GM12873 (cell line): ENCODE results near the gene GBX2.

Source experiments
- TF ChIP-seq, protein P1 (sequence below): IDR thresholded peaks from 2 replicates; pipeline ENCODE4 v1.5.1; 2012; ENCODE audit warnings: low read depth, mild to moderate bottlenecking, moderate library complexity, low read length, control low read depth; ENCODE audit not compliant: insufficient read depth; ENCODE audit errors: missing control alignments

Gene GBX2

DNA sequence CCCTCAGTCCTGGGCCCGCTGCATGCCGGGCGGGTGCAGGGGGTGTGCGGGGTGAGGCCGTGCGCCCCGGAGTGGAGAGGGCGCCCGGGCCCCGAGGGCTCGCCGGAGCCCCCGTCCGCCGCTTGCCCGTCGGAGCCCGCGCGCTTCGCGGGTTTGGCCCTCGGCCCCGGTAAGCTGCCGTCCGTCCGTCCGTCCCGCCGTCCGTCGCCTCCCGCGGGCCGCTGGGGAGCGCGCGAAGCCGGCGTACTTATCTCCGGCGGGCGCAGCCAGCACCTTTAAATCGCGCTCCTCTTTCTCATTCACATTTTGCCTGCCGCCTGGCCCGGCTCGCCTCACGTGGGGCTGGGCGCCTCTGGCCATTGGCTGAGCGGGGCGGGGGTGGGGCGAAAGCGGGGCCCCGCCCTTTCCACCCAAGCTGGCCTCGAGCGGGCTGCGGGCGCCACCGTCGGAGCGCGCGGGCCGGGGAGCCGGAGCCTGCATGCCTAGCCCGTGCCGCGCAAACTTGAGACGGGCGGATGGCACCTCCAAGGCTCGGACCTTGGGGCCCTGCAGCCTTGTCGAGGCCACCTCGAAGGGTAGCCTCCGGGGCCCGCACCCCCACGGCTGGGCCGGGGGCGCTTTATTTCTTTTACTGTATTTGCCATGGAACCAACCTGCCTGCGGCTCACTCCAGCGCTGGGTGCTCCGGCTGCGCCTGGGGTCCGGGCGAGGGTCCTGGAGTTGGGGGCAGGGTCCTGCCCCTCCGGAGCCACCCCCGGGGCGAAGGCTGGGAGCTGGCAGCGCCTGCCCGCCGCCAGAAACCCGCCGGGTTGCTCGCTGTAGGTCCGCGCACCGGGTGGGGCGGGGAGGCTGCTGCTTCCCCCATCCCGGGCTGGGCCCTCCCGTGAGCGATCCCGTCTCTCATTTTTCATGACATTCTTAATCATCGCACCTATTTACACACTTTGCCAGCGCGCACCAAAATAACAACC, at the start of gene GBX2:
Gene GBX2, minus strand, starts transcription at position 277 of the 971 bp plus-strand sequence. CDS start 415 bp downstream, outside the sequence.
- TF ChIP-seq, protein P1, sequence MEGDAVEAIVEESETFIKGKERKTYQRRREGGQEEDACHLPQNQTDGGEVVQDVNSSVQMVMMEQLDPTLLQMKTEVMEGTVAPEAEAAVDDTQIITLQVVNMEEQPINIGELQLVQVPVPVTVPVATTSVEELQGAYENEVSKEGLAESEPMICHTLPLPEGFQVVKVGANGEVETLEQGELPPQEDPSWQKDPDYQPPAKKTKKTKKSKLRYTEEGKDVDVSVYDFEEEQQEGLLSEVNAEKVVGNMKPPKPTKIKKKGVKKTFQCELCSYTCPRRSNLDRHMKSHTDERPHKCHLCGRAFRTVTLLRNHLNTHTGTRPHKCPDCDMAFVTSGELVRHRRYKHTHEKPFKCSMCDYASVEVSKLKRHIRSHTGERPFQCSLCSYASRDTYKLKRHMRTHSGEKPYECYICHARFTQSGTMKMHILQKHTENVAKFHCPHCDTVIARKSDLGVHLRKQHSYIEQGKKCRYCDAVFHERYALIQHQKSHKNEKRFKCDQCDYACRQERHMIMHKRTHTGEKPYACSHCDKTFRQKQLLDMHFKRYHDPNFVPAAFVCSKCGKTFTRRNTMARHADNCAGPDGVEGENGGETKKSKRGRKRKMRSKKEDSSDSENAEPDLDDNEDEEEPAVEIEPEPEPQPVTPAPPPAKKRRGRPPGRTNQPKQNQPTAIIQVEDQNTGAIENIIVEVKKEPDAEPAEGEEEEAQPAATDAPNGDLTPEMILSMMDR = no peak

DNA sequence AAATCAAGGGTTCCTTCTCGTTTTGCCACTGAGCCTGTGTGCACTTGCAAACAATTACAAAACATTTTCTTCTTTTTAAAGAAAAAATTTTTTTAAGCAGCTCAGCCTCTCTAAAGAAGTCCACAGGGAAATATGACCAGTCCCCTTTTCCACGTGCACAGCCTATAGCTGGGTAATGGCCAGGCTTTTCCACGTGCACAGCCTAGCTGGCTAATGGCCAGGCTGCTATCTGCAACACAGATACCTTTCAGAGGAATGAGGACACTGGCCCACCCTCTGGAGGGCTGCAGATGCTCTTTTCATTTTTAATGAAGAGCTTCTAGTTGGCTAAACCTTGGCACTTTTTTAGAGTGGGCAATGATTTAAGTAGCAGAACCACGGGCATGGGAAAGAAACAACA, 49.7 kb upstream of the GBX2 start:
- TF ChIP-seq, protein P1 = no peak

DNA sequence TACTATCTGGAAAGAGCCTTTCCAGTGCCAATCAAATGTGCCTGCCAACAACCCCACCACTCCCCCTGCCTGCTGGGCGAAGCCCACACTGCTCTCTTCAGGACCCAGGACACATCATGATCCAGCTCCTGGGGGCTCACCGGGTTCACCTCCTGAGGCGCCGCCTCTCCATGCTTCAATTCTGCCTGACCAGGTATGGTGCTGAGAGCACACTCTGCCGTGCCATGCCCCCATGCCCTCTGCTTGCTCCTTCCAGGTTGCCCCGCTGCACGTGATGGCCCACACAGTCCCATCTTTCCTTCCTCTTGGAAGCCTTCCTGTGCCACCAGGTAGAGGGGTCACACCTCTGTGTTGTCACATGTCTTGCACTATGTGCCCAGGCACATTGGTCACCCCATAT, 48.5 kb upstream of the GBX2 start:
- TF ChIP-seq, protein P1 = no peak

- TF ChIP-seq, protein P1 = no peak
Observed at GRCh38 chr2:236215761-236216333, 47.7 kb upstream of the GBX2 start.

GRCh38 chr2:236215196-236215595, 47.0 kb upstream of the GBX2 start:
- TF ChIP-seq, protein P1 = no peak

DNA sequence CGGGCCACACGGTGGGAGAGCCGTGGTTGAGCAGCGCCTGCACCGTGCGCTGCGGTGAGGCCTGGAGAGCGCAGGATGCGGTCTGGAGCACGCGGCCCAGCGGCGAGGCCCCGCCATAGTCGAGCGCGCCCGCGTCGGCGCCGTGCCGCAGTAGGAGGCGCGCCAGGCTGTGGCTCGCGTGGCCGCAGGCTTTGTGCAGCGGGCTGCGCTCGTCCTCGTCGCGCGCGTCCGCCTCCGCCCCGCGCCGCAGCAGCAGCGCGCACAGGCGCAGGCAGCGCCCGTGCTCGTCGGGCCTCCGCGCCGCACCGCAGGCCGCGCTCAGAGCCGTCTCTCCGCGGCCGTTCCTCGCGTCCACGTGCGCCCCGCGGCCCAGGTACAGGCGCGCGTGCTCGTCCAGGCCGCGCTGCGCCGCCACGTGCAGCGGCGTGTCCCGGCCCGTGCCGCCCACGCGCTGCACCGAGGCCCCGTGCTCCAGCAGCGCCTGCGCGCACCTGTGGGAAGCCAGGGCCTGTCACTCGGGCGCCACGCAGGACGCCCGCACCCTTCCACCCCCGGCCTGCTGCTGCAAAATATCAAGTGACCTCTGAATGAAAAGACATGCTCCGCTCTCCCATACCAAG, 46.3 kb upstream of the GBX2 start:
- TF ChIP-seq, protein P1 = no peak

GRCh38 chr2:236211296-236211695, 43.1 kb upstream of the GBX2 start:
- TF ChIP-seq, protein P1 = no peak
